HG03571 (cell line): ENCODE results near the gene IL4R.
"Not testable (repeated sequence)": the region's sequence is repeated elsewhere in the genome, so short reads cannot be mapped to it uniquely, and the experiment has no call there.

ENCODE experiments used
- ATAC-seq: cut with Tn5 transposase; IDR thresholded peaks from one replicate; pipeline ENCODE4 v1.9.1; 2021; ENCODE audit not compliant: unreplicated experiment

IL4R gene

DNA sequence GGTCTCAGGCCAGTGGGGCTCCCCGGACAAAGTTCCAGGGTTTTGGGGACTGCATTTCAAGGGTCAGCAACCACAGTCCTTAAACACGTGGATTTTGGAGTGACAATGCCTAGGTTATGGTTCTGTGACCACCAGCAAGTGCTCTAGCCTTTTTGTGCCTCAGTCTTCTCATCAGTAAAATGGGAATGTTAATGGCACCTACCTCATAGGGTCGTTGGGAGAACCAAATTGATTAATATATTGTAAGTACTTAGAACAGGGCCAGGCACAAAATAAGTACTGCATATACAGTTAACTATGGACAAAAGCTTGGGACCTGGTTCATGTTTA, 13.8 kb downstream of the IL4R start:
- no peak for ATAC-seq

DNA sequence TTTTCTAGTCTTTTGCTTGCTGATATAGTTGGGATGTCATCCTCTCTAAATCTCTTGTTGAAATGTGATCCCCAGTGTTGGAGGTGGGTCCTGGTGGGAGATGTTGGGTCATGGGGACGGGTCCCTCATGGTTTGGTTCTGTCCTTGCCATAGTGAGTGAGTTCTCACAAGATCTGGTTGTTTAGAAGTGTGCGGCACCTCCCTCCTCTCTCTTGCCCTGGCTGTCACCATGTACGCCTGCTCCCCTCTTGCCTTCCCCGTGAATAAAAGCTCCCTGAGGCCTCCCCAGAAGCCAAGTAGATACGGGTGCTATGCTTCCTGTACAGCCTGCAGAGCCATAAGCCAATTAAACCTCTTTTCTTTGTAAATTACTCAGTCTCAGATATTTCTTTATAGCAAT, 15.2 kb downstream of the IL4R start:
- ATAC-seq, result no peak

- ATAC-seq, result not testable (repeated sequence)
Observed at GRCh38 chr16:27329376-27330079, 15.8 kb downstream of the IL4R start.

- no peak for ATAC-seq
Observed at GRCh38 chr16:27330542-27330941, 16.8 kb downstream of the IL4R start.

- no peak for ATAC-seq
Observed at GRCh38 chr16:27332105-27332504, 18.3 kb downstream of the IL4R start.

DNA sequence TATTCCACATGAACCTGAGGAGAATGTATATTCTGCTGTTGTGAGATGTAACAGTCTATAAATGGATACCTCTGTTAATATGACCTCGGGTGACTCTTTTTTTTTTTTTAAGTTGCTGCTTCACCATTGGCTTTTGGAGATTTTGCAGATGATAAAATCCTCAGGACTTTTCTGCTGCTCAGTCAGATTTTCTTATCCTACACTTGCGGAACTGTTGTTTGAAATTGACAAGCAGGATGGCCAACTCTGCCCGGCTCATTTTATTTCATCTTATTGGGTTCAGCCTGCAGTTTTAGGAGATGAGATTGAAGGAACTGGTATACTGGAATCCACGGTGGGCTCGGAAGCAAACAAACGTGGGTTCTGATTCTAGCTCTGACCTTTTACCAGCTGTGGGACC, 19.3 kb downstream of the IL4R start:
- no peak for ATAC-seq

DNA sequence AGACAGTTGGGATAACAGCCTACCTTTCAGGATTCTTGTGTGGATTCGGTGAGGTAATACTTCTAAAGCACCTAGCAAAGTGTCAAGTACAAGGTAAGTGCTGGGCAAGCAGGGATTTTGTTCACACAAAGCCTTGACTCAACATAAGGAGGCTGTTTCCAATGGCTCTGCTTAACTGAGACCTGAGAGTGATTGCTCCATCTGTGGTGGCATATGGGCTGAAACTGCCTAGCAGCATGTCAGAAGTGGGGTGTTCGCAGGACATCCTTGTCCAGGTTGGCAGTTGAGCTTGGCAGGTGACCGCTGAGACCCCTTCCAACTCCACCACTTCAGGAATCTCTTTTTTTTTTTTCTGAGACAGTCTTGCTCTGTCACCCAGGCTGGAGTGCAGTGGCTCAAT, 19.8 kb downstream of the IL4R start:
- ATAC-seq, result no peak

DNA sequence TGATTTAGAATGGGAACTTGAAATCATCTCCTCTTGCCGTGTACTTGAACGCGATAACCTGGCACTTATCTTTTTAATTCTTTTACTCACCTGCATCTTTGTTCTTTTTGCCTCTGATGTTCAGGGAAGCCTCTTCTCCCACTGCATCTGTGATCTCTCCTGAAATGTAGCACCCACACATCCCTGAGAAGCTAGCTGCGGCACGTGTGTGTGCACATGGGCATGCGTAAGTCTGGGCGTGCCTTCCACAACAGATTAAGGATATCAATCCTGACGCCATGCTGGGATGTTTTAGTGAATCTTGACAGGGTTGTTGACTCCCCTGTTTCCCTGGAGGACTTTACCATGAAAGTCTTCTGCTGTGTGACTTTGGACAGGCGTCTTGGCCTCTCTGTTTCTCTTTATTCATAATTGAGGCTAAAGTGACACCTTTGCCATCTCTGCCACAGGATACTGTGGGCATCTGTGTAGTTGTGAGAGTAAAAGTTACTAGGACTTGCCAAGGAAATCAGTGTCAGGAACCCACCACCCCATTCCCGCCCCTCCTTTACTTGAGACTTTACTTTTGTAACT, 20.5 kb downstream of the IL4R start:
- no peak for ATAC-seq

DNA sequence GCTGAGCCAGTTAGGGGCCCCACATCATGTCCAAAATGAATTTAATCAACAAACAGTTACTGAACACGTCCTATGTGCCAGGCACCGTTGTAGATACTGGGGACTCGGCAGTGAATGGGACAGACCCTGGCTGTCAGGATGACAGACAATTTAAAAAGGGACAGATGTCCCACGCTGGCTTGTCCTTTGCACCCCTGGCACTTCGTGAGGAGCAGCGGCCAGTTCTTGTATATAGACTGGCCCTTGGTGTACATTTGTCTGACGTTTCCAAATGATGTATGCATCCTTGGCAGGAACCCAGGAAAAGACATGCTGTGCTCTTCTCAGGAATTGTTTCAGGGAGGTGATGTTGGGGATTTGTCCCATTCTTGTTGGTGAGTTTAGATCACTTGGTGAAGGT, 21.1 kb downstream of the IL4R start:
- ATAC-seq, result no peak

DNA sequence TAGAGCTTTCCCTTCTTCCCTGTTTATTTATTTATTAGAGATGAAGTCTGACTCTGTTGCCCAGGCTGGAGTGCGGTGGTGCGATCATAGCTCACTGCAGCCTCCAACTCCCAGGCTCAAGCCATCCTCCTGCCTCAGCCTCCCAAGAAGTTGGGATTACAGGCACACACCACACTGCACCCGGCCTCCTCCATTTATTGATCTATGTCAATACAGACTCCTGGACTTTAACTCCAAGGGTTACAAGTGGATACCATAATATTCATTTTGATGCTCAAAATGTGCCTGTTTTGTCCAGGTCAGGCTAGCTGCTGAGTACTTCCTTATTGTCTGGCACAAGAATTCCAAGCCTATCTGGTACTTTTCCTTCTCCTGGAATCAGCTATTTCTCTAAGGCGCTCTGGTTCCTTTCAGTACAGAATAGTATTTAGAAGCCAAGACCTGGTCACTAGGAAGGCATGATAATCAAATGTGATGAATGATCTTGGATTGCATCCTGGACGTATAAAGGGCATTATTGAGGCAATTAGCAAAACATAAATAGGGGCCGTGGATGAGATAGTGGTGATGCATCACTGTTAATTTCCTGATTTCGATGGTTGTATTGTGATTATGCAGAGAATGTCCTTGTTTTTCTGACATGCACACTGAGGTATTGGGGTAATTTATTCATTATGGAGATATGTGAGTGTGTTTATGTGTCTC, 21.7 kb downstream of the IL4R start:
- no peak for ATAC-seq

DNA sequence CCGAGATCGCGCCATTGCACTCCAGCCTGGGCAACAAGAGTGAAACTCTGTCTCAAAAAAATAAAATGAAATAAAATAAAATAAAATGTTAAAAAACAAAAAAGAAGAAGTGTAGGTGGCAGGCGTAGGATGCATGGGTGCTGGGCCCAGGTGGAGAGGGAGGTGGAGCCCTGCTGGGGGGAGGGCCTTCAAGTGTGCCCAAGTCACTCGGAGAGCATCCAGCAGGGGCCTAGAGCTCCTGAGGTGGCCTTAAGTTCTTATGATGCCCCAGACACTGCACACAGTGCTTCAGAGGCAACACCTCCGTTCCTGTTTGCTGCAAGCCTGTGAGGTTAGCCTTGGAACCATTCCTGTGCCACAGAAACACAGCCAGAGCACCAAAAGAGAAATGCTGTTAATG, 23.2 kb downstream of the IL4R start:
- ATAC-seq, result no peak

GRCh38 chr16:27339180-27339579, 25.4 kb downstream of the IL4R start:
- ATAC-seq, result no peak

- ATAC-seq, result no peak
Observed at GRCh38 chr16:27340654-27341053, 26.9 kb downstream of the IL4R start.

DNA sequence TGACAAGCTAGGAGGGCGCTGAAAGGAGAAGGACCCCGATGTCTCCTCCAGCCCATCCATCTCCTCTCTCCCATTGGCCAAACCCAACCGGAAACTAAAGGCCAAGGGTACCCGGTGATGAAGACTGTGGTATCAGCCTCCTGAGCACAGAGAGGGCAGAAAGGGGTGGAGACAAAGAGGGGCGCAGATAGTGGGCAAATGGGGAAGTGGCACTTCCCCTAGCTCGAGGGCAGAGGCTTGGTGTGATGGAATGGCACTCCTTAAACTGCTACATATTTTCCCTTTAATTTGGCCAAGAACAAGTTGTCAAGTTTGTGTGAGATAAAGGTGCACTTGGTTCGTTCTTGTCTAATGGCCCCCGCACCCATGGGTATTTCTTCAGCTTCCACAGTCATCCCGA, 27.8 kb downstream of the IL4R start:
- ATAC-seq, result no peak

GRCh38 chr16:27341971-27342370, 28.2 kb downstream of the IL4R start:
- no peak for ATAC-seq

DNA sequence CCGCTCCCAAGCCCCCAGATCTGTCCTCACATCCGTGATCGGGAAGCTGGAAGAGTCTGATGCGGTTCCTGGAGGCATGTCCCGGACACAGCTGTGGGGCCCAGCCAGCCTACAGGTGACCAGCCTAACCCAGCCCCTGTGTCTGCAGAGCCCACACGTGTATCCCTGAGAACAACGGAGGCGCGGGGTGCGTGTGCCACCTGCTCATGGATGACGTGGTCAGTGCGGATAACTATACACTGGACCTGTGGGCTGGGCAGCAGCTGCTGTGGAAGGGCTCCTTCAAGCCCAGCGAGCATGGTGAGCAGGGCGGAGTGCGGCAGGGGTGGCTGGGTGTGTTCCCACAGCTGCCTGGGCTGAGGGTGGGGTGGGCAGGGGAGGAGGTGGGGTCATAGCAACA, 30.9 kb downstream of the IL4R start:
- no peak for ATAC-seq

DNA sequence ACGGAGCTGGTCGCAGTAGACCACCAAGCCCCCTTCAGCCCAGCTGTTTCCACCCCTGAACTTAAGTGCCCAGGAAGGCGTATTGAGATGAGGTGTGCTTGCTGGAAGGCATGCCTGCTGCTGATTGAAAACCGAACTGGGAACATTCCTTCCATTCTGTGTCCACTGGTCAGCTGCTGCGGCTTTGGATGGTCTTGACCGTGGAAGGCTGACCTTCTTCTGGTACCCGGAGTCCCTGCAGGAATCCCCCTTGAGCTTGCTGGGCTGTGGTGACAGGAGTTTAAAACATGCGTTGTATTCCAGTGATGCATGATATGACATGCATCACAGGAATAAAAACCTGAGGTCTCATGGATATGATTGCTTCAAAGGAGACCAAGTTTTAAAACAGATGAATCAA, 31.4 kb downstream of the IL4R start:
- no peak for ATAC-seq

- ATAC-seq, result no peak
Observed at GRCh38 chr16:27346819-27347218, 33.0 kb downstream of the IL4R start.

- no peak for ATAC-seq
Observed at GRCh38 chr16:27347930-27348685, 34.3 kb downstream of the IL4R start.

GRCh38 chr16:27349276-27349675, 35.5 kb downstream of the IL4R start:
- ATAC-seq, result no peak

GRCh38 chr16:27350006-27350405, 36.2 kb downstream of the IL4R start:
- no peak for ATAC-seq

DNA sequence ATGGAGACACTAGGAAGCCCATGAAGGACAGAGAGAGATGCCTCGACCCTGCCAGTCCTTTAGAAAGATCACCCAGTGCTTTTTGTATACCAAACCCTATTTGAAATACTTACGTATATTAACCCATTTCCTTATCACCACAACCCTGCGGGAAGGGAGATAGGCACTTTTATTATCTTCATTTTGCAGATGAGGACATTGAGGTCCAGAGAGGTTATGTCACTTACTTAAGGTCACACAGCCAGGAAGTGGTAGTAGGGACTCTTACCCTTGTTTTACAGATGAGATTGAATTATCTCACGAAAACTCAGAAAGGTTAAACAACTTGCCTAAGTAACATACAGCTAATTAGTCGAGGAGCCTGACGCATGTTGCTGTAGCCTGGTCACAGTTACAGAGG, 38.2 kb downstream of the IL4R start:
- no peak for ATAC-seq
